ENCODE results near the gene SCN10A.

The SCN10A gene

GRCh38 chr3:38717355-38718240 lies 98.4 kb downstream of the SCN10A start:
- Histone ChIP-seq H3K9me3 (ENCODE audit: insufficient read depth, low read length) (no peaks in the 10 kb centered on the region), H3K27ac (ENCODE audit: low read depth, low read length) (no peak overlapping the region), H3K4me3 (ENCODE audit: insufficient read depth, low read length, poor library complexity, severe bottlenecking) (no peak overlapping the region), H3K36me3 (ENCODE audit: low read length) (no peaks in the 10 kb centered on the region), H2AFZ (ENCODE audit: low read depth, low read length, severe bottlenecking) (no peak overlapping the region), H3K4me2 (ENCODE audit: low read depth, low read length, poor library complexity, severe bottlenecking) (no peak overlapping the region), H3F3A (ENCODE audit: insufficient read depth) (no peaks in the 10 kb centered on the region), H3K9me2 (replicated peaks; ENCODE audit: insufficient read depth, low read length) (no peaks in the 10 kb centered on the region), H4K20me1 (ENCODE audit: low read depth, low read length) (no peaks in the 10 kb centered on the region), H3K9ac (ENCODE audit: low read length) (no peak overlapping the region), H3K79me2 (ENCODE audit: insufficient read depth, low read length) (no peaks in the 10 kb centered on the region), H3K27me3 (ENCODE audit: low read length) (0 out of 2 replicates have a peak, but pooled peaks cover 3% of the 10 kb centered on the region)
- TF ChIP-seq CTCF (IDR thresholded peaks at IDR 0.05; ENCODE audit: insufficient read depth, low read length, poor library complexity, severe bottlenecking) (no peak), EZH2phosphoT487 (conservative IDR thresholded peaks at IDR 0.05; ENCODE audit: low read length) (no peak)

GRCh38 chr3:38713121-38713520 lies 102.9 kb downstream of the SCN10A start:
- Histone ChIP-seq H3K27ac (ENCODE audit: low read depth, low read length) (no peak overlapping the region), H3K9ac (ENCODE audit: low read length) (no peak overlapping the region), H3K9me2 (replicated peaks; ENCODE audit: insufficient read depth, low read length) (no peaks in the 10 kb centered on the region), H4K20me1 (ENCODE audit: low read depth, low read length) (no peaks in the 10 kb centered on the region), H3F3A (ENCODE audit: insufficient read depth) (no peaks in the 10 kb centered on the region), H3K4me3 (ENCODE audit: insufficient read depth, low read length, poor library complexity, severe bottlenecking) (no peak overlapping the region), H3K27me3 (ENCODE audit: low read length) (0 out of 2 replicates have a peak, but pooled peaks cover 2% of the 10 kb centered on the region), H2AFZ (ENCODE audit: low read depth, low read length, severe bottlenecking) (no peak overlapping the region), H3K9me3 (ENCODE audit: insufficient read depth, low read length) (no peaks in the 10 kb centered on the region), H3K79me2 (ENCODE audit: insufficient read depth, low read length) (no peaks in the 10 kb centered on the region), H3K4me2 (ENCODE audit: low read depth, low read length, poor library complexity, severe bottlenecking) (no peak overlapping the region), H3K36me3 (ENCODE audit: low read length) (no peaks in the 10 kb centered on the region)
- TF ChIP-seq CTCF (IDR thresholded peaks at IDR 0.05; ENCODE audit: insufficient read depth, low read length, poor library complexity, severe bottlenecking) (no peak), EZH2phosphoT487 (conservative IDR thresholded peaks at IDR 0.05; ENCODE audit: low read length) (no peak)

GRCh38 chr3:38711321-38711720 lies 104.7 kb downstream of the SCN10A start:
- TF ChIP-seq EZH2phosphoT487 (conservative IDR thresholded peaks at IDR 0.05; ENCODE audit: low read length) (no peak), CTCF (IDR thresholded peaks at IDR 0.05; ENCODE audit: insufficient read depth, low read length, poor library complexity, severe bottlenecking) (no peak)
- Histone ChIP-seq H3F3A (ENCODE audit: insufficient read depth) (no peaks in the 10 kb centered on the region), H2AFZ (ENCODE audit: low read depth, low read length, severe bottlenecking) (no peak overlapping the region), H3K9me2 (replicated peaks; ENCODE audit: insufficient read depth, low read length) (no peaks in the 10 kb centered on the region), H4K20me1 (ENCODE audit: low read depth, low read length) (no peaks in the 10 kb centered on the region), H3K27me3 (ENCODE audit: low read length) (0 out of 2 replicates have a peak, but pooled peaks cover 2% of the 10 kb centered on the region), H3K36me3 (ENCODE audit: low read length) (no peaks in the 10 kb centered on the region), H3K27ac (ENCODE audit: low read depth, low read length) (no peak overlapping the region), H3K4me3 (ENCODE audit: insufficient read depth, low read length, poor library complexity, severe bottlenecking) (no peak overlapping the region), H3K9me3 (ENCODE audit: insufficient read depth, low read length) (no peaks in the 10 kb centered on the region), H3K9ac (ENCODE audit: low read length) (no peak overlapping the region), H3K79me2 (ENCODE audit: insufficient read depth, low read length) (no peaks in the 10 kb centered on the region), H3K4me2 (ENCODE audit: low read depth, low read length, poor library complexity, severe bottlenecking) (no peak overlapping the region)
